GM19351 (cell line): ENCODE results near the gene PRKCQ.
"Not testable (repeated sequence)": the region's sequence is repeated elsewhere in the genome, so short reads cannot be mapped to it uniquely, and the experiment has no call there.

Experiments used
- ATAC-seq: cut with Tn5 transposase; IDR thresholded peaks from one replicate; pipeline ENCODE4 v1.9.1; 2021; ENCODE audit warnings: mild to moderate bottlenecking, moderate library complexity; ENCODE audit not compliant: unreplicated experiment

Gene PRKCQ

GRCh38 chr10:6494936-6495592, 85.0 kb downstream of the PRKCQ start:
- ATAC-seq, result no peak

GRCh38 chr10:6494442-6494819, 85.6 kb downstream of the PRKCQ start:
- ATAC-seq, result no peak

DNA sequence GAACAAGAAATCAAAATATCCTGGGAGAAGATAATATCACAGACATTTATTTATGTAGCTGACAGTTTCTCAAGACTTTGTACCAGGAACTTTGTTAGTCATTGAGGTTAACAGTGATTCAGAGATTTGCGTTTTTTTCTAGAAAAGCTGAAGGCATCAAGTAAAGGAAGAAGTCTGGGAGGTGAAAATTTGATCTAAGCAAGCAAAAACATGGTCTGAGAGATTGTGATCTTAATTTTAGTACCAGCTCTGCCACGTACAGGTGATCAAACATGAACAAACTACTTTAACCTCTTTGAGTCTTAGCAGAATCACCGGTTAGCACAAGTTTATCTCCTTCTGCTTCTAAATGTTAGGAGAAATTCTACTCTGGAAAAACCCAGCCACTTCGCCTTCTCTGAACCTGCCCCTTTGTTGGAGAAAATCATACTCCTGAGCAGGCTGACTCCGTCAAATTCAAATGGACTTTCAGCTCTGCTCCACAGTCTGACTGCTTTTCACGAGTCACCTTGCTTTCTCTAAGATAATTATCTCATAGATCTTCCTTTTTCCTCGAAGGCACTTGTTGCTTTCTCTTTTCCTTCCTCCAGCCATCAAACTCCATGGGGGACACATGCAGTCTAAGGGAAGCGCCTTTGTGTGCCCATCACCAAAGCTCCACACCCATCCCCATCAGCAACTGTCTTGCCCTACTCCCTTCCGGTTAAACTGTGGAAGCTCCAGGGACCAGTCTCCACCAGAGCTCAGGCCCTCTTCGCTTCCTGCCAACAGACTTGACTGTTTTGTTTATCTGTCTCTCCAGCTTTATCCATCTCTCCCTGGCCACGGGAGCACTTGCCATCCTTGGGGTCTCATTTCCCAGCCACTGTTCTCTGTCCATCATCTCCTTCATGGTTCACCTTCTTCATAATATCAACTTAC, 86.3 kb downstream of the PRKCQ start:
- no peak for ATAC-seq

GRCh38 chr10:6492896-6493295, 87.2 kb downstream of the PRKCQ start:
- no peak for ATAC-seq

- ATAC-seq, result no peak
Observed at GRCh38 chr10:6491841-6492609, 88.1 kb downstream of the PRKCQ start.

DNA sequence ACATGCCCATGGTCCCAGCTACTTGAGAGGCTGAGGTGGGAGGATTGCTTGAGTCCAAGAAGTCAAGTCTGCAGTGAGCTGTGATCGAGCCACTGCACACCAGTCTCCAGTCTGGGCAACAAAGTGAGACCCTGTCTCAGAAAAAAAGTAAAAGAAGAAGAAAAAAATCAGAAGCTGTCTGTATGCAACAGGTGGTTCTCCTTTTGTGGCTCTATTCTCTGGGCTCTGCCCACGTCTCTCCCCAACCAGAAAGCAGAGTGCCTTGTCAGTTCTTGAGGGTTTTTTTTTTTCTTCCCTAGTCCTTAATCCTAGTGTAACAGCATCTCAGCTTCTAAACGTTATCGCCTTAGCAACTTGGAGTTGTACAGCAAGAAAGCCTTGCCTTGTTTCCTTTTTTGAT, 89.5 kb downstream of the PRKCQ start:
- no peak for ATAC-seq

DNA sequence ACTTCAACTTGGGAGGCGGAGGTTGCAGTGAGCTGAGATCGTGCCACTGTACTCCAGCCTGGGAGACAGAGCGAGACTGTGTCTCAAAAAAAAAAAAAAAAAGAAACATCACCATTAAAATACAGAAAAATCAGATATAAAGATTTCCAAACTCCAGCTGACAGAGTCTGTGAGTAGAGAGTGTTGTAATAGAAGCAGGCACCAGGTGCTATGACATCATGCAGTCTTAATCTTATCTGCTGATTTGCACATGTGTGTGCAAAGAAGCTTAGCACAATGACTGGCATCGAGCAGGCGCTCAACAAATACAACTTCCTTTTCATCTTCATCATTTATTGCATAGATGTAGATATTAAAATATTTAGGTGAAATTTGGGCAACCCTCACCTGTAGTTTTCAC, 92.2 kb downstream of the PRKCQ start:
- no peak for ATAC-seq

GRCh38 chr10:6486309-6486708, 93.8 kb downstream of the PRKCQ start:
- no peak for ATAC-seq

GRCh38 chr10:6482737-6483357, 97.2 kb downstream of the PRKCQ start:
- no peak for ATAC-seq

DNA sequence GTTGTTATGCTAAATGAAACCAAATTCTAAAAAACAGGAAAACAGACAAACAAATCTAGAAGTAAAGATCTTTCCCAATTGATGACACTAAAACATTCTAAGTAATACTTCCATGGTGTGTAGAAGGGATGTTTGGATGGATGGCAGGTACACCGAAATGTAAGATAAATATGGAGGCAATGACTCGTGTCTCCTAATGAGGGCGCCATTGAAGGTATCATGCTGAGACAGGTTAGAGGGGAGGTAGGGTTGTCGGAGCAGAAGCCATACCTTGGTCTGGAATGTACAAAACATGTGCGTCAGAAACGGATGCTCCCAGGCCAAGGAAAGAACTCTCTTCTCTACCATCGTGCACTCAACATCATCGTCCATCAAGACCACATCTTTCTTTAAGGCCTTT, 101.4 kb downstream of the PRKCQ start:
- ATAC-seq, result no peak

DNA sequence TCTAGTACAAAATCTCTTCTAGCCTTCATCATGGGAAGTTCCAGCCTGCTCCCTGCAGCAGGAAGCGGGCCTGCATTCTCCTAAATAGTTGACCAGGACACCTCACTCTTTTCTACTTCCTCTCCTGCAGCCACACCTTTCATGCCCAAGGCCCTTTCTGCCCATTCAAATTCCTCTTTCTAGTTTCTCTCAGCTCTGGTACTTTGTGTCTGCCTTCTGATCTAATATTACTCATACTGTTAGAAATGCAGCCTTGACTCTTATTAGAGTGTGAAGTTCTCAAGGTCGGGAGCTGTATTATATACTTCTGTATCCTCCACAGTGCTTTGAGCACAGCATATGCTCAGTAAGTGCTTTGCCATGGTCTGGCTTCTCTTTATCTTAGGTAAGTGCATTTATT, 103.1 kb downstream of the PRKCQ start:
- no peak for ATAC-seq

GRCh38 chr10:6474871-6475270, 105.2 kb downstream of the PRKCQ start:
- no peak for ATAC-seq

- peak; percentile 85 for ATAC-seq
Observed at GRCh38 chr10:6473901-6474370, 106.1 kb downstream of the PRKCQ start.

DNA sequence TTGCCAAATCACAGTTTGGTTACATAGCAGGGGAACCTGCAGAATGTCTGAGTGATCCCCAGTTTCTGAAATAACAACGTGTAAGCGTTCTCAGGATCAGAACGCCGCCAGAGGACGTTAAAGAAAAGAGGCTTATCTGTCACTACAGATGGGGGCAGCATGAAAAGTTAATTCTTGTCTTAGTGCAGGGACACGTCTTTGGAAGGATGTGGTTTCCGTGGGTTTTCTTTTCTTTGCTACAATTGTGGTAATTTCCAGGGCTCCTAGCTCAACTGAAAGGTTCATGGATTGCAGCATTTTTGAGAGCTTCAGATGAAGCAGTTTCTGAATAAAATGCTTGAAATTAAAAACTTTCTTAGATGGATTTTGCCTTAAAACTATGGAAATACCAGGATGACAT, 106.6 kb downstream of the PRKCQ start:
- peak; percentile 47 for ATAC-seq

DNA sequence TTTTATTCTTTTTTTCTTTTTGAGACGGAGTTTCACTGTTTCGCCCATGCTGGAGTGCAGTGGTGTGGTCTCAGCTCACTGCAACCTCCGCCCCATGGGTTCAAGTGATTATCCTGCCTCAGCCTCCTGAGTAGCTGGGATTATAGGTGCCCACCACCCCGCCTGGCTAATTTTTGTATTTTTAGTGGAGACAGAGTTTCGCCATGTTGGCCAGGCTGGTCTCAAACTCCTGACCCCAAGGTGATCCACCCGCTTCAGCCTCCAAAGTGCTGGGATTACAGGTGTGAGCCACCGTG, 107.4 kb downstream of the PRKCQ start:
- not testable (repeated sequence) for ATAC-seq

- ATAC-seq, result no peak
Observed at GRCh38 chr10:6470894-6471618, 109.0 kb downstream of the PRKCQ start.

DNA sequence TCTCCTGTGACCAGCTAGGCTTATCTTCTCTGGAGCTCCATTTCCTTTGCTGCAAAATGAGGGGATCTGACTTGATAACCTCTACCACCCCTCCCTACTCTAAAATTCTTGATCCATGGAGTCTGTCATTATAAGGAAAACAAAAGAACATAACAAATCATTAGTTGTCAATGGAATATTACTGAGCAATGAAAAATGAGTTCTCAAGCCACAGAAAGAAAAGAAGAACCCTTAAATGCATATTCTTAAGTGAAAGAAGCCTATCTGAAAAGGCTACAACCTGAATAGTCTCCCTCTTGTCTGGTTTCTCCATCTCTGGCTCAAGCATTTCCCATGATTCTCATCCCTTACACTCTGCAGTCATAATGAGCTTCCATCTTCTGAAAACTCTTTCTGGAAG, 110.4 kb downstream of the PRKCQ start:
- no peak for ATAC-seq

- ATAC-seq, result no peak
Observed at GRCh38 chr10:6465854-6466601, 114.0 kb downstream of the PRKCQ start.

- ATAC-seq, result no peak
Observed at GRCh38 chr10:6465437-6465836, 114.6 kb downstream of the PRKCQ start.
